PC-9 (cell line): ENCODE measurements around the gene LHFPL2.

ENCODE experiments used
- EZH2 ChIP-seq: fragments of 200-600 bp; sonication (generic); IDR thresholded peaks from 2 replicates; pipeline ENCODE4 v1.8.0; 2017; ENCODE audit warnings: antibody characterized with exemption, low read depth
- TF ChIP-seq, protein P1 (sequence below): fragments of 200-600 bp; sonication (generic); conservative IDR thresholded peaks from 2 replicates; pipeline ENCODE4 v1.6.1; 2017; ENCODE audit warnings: mixed run types, antibody characterized with exemption, mild to moderate bottlenecking, moderate library complexity

DNA sequence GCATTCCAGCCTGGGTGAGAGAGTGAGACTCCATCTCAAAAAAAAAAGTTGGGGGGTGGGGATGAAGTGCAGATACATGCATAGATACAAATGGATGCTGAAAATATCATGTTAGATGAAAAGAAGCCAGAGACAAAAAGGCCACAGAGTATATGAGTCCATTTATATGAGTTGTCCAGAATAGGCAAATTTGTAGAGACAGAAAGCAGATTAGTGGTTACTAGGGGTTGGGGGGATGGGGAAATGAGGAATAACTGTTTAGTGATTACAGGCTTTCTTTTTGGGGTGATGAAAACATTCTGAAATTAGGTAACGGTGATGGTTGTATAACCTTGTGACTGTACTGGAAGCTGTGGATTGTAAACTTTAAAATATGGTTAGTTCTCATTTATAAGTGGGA lies 13.8 kb upstream of the LHFPL2 start:
- TF ChIP-seq, protein P1, sequence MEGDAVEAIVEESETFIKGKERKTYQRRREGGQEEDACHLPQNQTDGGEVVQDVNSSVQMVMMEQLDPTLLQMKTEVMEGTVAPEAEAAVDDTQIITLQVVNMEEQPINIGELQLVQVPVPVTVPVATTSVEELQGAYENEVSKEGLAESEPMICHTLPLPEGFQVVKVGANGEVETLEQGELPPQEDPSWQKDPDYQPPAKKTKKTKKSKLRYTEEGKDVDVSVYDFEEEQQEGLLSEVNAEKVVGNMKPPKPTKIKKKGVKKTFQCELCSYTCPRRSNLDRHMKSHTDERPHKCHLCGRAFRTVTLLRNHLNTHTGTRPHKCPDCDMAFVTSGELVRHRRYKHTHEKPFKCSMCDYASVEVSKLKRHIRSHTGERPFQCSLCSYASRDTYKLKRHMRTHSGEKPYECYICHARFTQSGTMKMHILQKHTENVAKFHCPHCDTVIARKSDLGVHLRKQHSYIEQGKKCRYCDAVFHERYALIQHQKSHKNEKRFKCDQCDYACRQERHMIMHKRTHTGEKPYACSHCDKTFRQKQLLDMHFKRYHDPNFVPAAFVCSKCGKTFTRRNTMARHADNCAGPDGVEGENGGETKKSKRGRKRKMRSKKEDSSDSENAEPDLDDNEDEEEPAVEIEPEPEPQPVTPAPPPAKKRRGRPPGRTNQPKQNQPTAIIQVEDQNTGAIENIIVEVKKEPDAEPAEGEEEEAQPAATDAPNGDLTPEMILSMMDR: no peak
- TF ChIP-seq EZH2: no peak
